Retinal pigment epithelial cell (primary cell): ENCODE results near the gene EIF4H.

Experiments used
- DNase-seq: peaks from one replicate; pipeline ENCODE4 v3.0.0-alpha.2; 2010; ENCODE audit warnings: low read depth
- H3K4me3 ChIP-seq: 2 replicates; pipeline ENCODE4 v1.5.1; 2011; ENCODE audit warnings: mild to moderate bottlenecking, low read length, control low read depth, moderate library complexity
- TF ChIP-seq, protein P1 (sequence below): conservative IDR thresholded peaks from 2 replicates; pipeline ENCODE4 v1.5.1; 2011; ENCODE audit warnings: low read depth, low read length, control low read depth, inconsistent platforms

Gene EIF4H

DNA sequence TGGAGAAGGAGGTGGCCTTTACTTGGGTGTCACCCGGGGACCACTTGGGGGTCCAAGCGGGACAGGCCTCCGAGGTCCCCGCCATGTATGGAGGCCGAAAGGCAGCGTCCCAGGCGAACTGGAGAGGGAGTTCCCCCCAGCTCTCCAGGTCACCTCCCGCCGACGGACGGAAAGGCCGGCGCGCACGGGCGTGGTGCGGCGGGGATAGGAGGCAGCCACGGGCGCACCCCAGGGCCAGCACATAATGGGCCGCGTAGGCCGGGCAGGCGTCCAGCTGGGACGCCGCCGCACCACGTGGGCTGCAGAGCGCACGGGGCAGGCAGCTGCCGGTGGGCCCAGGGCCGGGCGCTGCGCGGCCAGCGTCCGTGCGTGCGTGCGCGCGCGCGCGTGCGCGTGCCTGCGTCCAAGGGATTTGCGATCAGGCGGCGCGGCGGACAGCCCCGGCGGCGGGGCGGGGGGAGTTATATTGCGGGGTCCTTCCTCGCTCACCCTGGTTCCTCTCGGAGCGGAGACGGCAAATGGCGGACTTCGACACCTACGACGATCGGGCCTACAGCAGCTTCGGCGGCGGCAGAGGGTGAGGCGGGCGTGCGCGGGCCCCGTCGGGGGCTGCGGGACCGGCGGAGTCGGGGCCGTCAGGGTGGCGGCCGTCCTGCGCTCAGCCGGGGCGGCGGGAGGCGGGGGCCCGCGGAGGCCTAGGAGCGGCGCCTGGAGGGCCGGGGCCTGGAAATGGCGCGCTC, at the start of gene EIF4H:
TSS of gene EIF4H (plus strand) at position 491 of the 740 bp plus-strand sequence. CDS start at position 519, 28 bp downstream.
- peak within 1 kb of the TSS; percentile 74 for H3K4me3 ChIP-seq
- peak; percentile 80 for DNase-seq
- TF ChIP-seq, protein P1, sequence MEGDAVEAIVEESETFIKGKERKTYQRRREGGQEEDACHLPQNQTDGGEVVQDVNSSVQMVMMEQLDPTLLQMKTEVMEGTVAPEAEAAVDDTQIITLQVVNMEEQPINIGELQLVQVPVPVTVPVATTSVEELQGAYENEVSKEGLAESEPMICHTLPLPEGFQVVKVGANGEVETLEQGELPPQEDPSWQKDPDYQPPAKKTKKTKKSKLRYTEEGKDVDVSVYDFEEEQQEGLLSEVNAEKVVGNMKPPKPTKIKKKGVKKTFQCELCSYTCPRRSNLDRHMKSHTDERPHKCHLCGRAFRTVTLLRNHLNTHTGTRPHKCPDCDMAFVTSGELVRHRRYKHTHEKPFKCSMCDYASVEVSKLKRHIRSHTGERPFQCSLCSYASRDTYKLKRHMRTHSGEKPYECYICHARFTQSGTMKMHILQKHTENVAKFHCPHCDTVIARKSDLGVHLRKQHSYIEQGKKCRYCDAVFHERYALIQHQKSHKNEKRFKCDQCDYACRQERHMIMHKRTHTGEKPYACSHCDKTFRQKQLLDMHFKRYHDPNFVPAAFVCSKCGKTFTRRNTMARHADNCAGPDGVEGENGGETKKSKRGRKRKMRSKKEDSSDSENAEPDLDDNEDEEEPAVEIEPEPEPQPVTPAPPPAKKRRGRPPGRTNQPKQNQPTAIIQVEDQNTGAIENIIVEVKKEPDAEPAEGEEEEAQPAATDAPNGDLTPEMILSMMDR, result no peak

DNA sequence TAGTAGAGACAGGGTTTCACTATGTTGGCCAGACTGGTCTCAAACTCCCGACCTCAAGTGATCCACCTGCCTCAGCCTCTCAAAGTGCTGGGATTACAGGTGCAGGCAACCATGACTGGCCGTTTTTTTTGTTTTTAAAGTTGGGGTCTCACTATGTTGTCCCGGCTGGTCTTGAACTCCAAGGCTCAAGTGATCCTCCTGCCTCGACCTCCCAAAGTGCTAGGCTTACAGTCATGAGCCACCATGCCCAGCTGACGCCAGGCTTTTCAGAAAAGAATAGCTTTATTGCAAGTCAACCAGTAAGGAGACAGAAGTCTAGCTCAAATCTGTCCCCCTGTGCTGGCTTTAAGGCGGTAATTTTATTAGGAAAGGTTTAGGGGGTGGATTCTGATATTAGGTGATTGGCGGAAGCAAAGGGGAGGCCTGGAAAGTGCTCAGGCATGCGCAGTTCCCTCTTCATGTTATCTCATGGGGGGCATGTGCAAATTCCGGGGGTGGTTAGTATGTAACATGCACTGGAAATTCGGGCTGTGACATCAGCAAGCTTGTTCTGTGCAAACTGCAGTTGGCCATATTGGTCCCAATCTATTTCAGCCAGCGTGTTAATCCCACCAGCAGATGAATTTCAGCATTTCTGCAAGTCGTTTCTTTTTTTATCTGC, 47.8 kb upstream of the EIF4H start:
- no peak for DNase-seq

DNA sequence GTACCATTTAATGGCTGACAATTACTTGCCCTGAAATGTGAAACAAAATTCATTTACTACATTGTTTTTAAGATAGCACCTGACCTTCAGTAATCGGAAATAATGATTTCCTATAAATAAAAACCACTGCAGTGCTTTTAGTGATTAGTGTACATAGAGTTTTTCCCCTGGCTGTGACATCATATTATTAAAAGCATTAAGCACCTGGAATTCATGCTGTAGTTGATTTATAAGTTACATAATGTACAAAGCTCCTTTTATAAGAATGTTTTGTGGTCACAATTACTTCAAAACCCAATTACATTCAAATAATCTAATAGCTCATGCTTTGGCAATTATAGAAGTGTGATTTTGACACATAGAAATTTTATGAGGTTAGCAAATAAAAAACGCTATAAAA, 44.3 kb upstream of the EIF4H start:
- TF ChIP-seq, protein P1, result no peak
- H3K4me3 ChIP-seq, result no peak overlapping the region
- DNase-seq, result peak; percentile 29

More for the DNA sequence above, 47.8 kb upstream of the EIF4H start:
- TF ChIP-seq, protein P1, result no peak
- no peak overlapping the region for H3K4me3 ChIP-seq

DNA sequence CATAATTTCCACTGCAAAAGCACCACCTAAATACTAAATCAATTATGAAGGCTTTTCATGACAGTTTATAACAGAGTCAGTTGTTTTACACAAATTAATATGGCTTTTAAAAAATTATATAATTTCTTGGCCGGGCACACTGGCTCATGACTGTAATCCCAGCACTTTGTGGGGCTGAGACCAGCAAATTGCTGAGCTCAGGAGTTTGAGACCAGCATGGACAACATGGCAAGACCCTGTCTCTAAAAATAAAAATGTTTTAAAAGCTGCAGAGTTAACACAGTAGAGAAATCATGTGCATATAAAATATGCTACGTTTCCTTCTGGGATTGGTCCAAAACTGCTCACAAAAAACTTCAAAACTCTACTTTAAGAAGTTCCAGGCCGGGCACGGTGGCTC, 43.6 kb upstream of the EIF4H start:
- H3K4me3 ChIP-seq, result no peak overlapping the region
- TF ChIP-seq, protein P1, result no peak
- no peak for DNase-seq

DNA sequence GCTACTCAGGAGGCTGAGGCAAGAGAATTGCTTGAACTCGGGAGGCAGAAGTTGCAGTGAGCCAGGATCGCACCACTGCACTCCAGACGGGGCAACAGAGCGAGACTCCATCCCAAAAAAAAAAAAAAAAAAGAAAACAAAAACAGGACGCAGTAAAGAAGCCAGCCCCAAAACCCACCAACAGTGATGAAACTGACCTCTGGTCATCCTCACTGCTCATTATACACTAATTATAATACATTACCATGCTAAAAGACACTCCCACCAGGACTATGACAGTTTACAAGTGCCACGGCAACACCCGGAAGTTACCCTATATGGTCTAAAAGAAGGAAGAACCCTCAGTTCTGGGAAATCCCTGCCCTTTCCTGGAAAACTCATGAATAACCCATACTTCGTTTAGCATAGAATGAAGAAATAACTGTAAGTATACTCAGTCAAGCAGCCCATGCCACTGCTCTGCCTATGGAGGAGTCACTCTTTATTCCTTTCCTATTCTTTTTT, 40.0 kb upstream of the EIF4H start:
- H3K4me3 ChIP-seq, result no peak overlapping the region
- TF ChIP-seq, protein P1, result no peak
- DNase-seq, result no peak

DNA sequence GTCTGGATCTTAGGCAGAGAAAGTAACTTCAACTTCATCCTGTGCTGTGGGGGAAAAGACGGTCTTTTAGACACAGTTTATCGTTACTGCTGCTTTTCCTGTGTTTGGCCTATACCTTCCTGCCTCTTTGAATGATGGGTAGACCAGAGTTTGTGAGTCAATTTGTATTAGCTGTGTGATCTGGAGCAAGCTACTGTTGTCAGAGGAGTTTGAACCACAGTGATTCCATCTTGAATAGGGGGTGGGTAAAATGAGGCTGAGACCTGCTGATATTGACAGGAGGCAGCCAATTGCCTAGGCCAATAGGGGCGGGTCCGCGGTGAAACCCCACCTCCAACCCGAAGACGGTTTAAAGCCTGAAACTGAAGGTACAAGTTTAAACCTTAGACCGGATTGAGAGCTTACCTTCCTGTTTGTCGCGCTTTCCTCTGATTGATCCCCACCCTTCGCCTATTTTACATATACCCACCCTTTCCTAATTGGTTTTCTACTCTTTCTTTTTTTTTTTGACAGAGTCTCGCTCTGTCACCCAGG, 35.8 kb upstream of the EIF4H start:
- no peak for DNase-seq
- TF ChIP-seq, protein P1, result no peak

More for the DNA sequence above, 35.8 kb upstream of the EIF4H start:
- no peak overlapping the region for H3K4me3 ChIP-seq
